Bronchial smooth muscle cell (primary cell): ENCODE results near the gene RBPJ. TPM values are rescaled to one million over a fixed set of nuclear protein-coding genes. Genes with fewer than 3 reads are reported as not detected.

Source experiments
- total RNA-seq: library from RNA; depleted of rRNA; stranded (reverse); fragments of >200 nt; gene quantifications from 2 replicates; pipeline ENCODE4 v1.2.1, GENCODE V29; 2014

RBPJ gene
- 95.8 and 119 TPM in 2 replicates for total RNA-seq

GRCh38 chr4:26320538-26321372, at the start of gene RBPJ:
RBPJ (plus strand) TSS chr4:26321014; CDS start chr4:26321029, 15 bp downstream.

Other genes starting within 250 kb of the RBPJ start
- 6.0 and 45.9 TPM in 2 replicates for gene CCKAR, start 169.5 kb downstream of the RBPJ start, total RNA-seq